K562 (cell line): ENCODE results near the gene RSPH6A. TPM values are rescaled to one million over a fixed set of nuclear protein-coding genes. Genes with fewer than 3 reads are reported as not detected.

Experiments used
- FOXJ3 ChIP-seq: sonication (generic); formaldehyde crosslinking; IDR thresholded peaks from 2 replicates; pipeline ENCODE4 v1.4.0; 2020; ENCODE audit warnings: mild to moderate bottlenecking, missing genetic modification reagents
- NFATC3 ChIP-seq: fragments of 450-650 bp; IDR thresholded peaks from 2 replicates; pipeline ENCODE4 v1.6.1; 2017; ENCODE audit warnings: mild to moderate bottlenecking
- POLR2B ChIP-seq: fragments of 450-650 bp; IDR thresholded peaks from 2 replicates; pipeline ENCODE4 v1.6.1; 2018; ENCODE audit warnings: low read depth; ENCODE audit not compliant: partially characterized antibody
- TCF7L2 ChIP-seq: fragments of 150-350 bp; IDR thresholded peaks from 2 replicates; pipeline ENCODE4 v1.6.1; 2016; ENCODE audit warnings: low read depth, mild to moderate bottlenecking, low read length, moderate library complexity
- ZC3H11A ChIP-seq: IDR thresholded peaks from 2 replicates; pipeline ENCODE4 v1.6.1; 2012; ENCODE audit warnings: low read depth, low read length, improper control_type of control experiment
- polyA plus RNA-seq, 8 experiments: library from polyadenylated mRNA; depleted of rRNA in 4 of 8; stranded (reverse) in 5 of 8; unstranded in 3 of 8; fragments of >200 nt; fragmentation: Nextera tagmentation in 2 of 8; fragmentation: Illumina TruSeq in 1 of 8; extraction: Ambion mirVana in 2 of 8; extraction: Trizol in 1 of 8; gene quantifications; 2 replicates each; pipeline versions ENCODE4 v1.2.1 to v1.2.3, GENCODE V29; 2011 to 2014; ENCODE audit warnings: inconsistent platforms in 1 of 8, missing spikeins in 1 of 8
- total RNA-seq, 7 experiments: library from RNA; depleted of rRNA in 6 of 7; stranded (reverse); fragments of >200 nt in 6 of 7; fragmentation: Illumina TruSeq in 2 of 7; extraction: Trizol in 2 of 7; gene quantifications; 2 replicates each; pipeline versions ENCODE4 v1.2.1 to v1.2.3, GENCODE V29; 2011 to 2021; ENCODE audit warnings: low replicate concordance in 1 of 7
- TF ChIP-seq, protein P1 (sequence below): fragments of 450-650 bp; IDR thresholded peaks from 2 replicates; pipeline ENCODE4 v1.7.0; 2016; ENCODE audit warnings: borderline replicate concordance
- TF ChIP-seq, protein P2 (sequence below): fragments of 250-450 bp; sonication (Bioruptor Pico); IDR thresholded peaks from 2 replicates; pipeline ENCODE4 v1.6.1; 2021; ENCODE audit warnings: mild to moderate bottlenecking
- TF ChIP-seq, protein P3 (sequence below): sonication (generic); formaldehyde crosslinking; IDR thresholded peaks from 2 replicates; pipeline ENCODE4 v1.8.1; 2023; ENCODE audit warnings: mild to moderate bottlenecking, missing genetic modification reagents
- TF ChIP-seq, protein P4 (sequence below): conservative IDR thresholded peaks from 2 replicates; pipeline ENCODE4 v1.6.1; 2011; ENCODE audit warnings: low read depth, mild to moderate bottlenecking, low read length; ENCODE audit not compliant: control insufficient read depth
- TF ChIP-seq, protein P5 (sequence below): sonication (generic); formaldehyde crosslinking; IDR thresholded peaks from 2 replicates; pipeline ENCODE4 v1.8.0; 2022; ENCODE audit warnings: mild to moderate bottlenecking, missing genetic modification reagents
- TF ChIP-seq, protein P6 (sequence below): sonication (generic); formaldehyde crosslinking; IDR thresholded peaks from 2 replicates; pipeline ENCODE4 v1.8.1; 2023; ENCODE audit warnings: mild to moderate bottlenecking, missing genetic modification reagents
- TF ChIP-seq, protein P7 (sequence below): fragments of 250-450 bp; sonication (Bioruptor Pico); IDR thresholded peaks from 2 replicates; pipeline ENCODE4 v1.4.0; 2020; ENCODE audit warnings: mild to moderate bottlenecking

The RSPH6A gene
- total and polyA plus RNA-seq, 9 of the 15 experiments (the other 6 are each of a cell fraction or from before 2014, with no cell fraction given), result 0.03 to 0.15 (median 0.07) TPM; not detected in 5

DNA sequence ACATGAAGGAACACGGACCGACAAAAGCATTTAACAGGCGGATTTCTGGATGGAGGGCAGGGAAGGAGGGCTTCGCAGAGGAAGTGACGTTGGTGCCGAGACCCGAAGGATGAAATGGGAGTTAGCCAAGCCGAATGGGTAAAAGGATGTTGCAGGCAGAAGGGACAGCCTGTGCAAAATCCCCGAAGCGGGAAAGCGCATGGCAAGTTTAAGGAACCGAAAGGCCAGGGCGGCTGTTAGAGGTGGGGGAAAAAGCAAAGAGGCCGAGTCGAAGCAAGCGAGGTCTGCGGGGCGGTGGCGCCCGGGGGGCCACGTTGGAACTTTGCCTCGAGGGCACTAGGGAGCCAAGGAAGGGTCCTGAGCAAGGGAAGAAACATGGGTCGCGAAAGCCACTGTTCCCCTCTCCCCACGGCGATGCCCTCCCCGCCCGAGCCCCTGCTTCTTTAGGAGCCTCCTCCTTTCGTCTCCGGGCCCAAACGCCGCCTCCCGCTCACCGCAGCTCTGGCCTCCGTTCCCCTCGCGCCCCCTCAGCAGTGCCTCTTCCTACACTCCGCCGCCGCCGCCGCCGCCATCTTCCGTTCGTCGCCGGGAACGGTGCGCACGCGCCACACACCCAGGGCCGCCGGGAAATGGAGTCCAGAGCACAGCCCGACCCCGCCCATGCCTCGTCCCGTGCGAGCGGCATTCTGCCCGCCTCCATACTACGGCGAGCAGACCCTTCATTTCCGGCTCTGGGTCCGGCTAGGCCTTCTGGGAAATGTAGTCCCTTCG lies 47.6 kb upstream of the RSPH6A start, which contains the start of gene SYMPK (continued):
- TF ChIP-seq, protein P1, sequence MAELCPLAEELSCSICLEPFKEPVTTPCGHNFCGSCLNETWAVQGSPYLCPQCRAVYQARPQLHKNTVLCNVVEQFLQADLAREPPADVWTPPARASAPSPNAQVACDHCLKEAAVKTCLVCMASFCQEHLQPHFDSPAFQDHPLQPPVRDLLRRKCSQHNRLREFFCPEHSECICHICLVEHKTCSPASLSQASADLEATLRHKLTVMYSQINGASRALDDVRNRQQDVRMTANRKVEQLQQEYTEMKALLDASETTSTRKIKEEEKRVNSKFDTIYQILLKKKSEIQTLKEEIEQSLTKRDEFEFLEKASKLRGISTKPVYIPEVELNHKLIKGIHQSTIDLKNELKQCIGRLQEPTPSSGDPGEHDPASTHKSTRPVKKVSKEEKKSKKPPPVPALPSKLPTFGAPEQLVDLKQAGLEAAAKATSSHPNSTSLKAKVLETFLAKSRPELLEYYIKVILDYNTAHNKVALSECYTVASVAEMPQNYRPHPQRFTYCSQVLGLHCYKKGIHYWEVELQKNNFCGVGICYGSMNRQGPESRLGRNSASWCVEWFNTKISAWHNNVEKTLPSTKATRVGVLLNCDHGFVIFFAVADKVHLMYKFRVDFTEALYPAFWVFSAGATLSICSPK, result peak; percentile 72; the same call in 1 of the 2 replicates
- TF ChIP-seq, protein P2, sequence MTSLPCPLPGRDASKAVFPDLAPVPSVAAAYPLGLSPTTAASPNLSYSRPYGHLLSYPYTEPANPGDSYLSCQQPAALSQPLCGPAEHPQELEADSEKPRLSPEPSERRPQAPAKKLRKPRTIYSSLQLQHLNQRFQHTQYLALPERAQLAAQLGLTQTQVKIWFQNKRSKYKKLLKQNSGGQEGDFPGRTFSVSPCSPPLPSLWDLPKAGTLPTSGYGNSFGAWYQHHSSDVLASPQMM, result no peak
- TF ChIP-seq POLR2B (peak; percentile 73), NFATC3 (no peak), TCF7L2 (no peak; the same call in 1 of the 2 replicates), FOXJ3 (CRISPR knock-in tag) (no peak), ZC3H11A (no peak)
- TF ChIP-seq, protein P3, sequence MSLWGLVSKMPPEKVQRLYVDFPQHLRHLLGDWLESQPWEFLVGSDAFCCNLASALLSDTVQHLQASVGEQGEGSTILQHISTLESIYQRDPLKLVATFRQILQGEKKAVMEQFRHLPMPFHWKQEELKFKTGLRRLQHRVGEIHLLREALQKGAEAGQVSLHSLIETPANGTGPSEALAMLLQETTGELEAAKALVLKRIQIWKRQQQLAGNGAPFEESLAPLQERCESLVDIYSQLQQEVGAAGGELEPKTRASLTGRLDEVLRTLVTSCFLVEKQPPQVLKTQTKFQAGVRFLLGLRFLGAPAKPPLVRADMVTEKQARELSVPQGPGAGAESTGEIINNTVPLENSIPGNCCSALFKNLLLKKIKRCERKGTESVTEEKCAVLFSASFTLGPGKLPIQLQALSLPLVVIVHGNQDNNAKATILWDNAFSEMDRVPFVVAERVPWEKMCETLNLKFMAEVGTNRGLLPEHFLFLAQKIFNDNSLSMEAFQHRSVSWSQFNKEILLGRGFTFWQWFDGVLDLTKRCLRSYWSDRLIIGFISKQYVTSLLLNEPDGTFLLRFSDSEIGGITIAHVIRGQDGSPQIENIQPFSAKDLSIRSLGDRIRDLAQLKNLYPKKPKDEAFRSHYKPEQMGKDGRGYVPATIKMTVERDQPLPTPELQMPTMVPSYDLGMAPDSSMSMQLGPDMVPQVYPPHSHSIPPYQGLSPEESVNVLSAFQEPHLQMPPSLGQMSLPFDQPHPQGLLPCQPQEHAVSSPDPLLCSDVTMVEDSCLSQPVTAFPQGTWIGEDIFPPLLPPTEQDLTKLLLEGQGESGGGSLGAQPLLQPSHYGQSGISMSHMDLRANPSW (CRISPR knock-in tag), result no peak
- TF ChIP-seq, protein P4, sequence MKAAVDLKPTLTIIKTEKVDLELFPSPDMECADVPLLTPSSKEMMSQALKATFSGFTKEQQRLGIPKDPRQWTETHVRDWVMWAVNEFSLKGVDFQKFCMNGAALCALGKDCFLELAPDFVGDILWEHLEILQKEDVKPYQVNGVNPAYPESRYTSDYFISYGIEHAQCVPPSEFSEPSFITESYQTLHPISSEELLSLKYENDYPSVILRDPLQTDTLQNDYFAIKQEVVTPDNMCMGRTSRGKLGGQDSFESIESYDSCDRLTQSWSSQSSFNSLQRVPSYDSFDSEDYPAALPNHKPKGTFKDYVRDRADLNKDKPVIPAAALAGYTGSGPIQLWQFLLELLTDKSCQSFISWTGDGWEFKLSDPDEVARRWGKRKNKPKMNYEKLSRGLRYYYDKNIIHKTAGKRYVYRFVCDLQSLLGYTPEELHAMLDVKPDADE, result peak; percentile 99
- TF ChIP-seq, protein P5, sequence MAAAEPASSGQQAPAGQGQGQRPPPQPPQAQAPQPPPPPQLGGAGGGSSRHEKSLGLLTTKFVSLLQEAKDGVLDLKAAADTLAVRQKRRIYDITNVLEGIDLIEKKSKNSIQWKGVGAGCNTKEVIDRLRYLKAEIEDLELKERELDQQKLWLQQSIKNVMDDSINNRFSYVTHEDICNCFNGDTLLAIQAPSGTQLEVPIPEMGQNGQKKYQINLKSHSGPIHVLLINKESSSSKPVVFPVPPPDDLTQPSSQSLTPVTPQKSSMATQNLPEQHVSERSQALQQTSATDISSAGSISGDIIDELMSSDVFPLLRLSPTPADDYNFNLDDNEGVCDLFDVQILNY (CRISPR knock-in tag), result no peak
- TF ChIP-seq, protein P6, sequence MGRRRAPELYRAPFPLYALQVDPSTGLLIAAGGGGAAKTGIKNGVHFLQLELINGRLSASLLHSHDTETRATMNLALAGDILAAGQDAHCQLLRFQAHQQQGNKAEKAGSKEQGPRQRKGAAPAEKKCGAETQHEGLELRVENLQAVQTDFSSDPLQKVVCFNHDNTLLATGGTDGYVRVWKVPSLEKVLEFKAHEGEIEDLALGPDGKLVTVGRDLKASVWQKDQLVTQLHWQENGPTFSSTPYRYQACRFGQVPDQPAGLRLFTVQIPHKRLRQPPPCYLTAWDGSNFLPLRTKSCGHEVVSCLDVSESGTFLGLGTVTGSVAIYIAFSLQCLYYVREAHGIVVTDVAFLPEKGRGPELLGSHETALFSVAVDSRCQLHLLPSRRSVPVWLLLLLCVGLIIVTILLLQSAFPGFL (CRISPR knock-in tag), result no peak
- TF ChIP-seq, protein P7, sequence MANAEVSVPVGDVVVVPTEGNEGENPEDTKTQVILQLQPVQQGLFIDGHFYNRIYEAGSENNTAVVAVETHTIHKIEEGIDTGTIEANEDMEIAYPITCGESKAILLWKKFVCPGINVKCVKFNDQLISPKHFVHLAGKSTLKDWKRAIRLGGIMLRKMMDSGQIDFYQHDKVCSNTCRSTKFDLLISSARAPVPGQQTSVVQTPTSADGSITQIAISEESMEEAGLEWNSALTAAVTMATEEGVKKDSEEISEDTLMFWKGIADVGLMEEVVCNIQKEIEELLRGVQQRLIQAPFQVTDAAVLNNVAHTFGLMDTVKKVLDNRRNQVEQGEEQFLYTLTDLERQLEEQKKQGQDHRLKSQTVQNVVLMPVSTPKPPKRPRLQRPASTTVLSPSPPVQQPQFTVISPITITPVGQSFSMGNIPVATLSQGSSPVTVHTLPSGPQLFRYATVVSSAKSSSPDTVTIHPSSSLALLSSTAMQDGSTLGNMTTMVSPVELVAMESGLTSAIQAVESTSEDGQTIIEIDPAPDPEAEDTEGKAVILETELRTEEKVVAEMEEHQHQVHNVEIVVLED (CRISPR knock-in tag), result peak; percentile 86
